ENCODE results near the gene RAC3.

The RAC3 gene

GRCh38 chr17:82028246-82028645, 3.2 kb upstream of the RAC3 start:
- no peak for DNase-seq (ENCODE audit: low read depth)
- TF ChIP-seq, protein P1, sequence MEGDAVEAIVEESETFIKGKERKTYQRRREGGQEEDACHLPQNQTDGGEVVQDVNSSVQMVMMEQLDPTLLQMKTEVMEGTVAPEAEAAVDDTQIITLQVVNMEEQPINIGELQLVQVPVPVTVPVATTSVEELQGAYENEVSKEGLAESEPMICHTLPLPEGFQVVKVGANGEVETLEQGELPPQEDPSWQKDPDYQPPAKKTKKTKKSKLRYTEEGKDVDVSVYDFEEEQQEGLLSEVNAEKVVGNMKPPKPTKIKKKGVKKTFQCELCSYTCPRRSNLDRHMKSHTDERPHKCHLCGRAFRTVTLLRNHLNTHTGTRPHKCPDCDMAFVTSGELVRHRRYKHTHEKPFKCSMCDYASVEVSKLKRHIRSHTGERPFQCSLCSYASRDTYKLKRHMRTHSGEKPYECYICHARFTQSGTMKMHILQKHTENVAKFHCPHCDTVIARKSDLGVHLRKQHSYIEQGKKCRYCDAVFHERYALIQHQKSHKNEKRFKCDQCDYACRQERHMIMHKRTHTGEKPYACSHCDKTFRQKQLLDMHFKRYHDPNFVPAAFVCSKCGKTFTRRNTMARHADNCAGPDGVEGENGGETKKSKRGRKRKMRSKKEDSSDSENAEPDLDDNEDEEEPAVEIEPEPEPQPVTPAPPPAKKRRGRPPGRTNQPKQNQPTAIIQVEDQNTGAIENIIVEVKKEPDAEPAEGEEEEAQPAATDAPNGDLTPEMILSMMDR (conservative IDR thresholded peaks at IDR 0.05; ENCODE audit: low read depth, low read length), result no peak

DNA sequence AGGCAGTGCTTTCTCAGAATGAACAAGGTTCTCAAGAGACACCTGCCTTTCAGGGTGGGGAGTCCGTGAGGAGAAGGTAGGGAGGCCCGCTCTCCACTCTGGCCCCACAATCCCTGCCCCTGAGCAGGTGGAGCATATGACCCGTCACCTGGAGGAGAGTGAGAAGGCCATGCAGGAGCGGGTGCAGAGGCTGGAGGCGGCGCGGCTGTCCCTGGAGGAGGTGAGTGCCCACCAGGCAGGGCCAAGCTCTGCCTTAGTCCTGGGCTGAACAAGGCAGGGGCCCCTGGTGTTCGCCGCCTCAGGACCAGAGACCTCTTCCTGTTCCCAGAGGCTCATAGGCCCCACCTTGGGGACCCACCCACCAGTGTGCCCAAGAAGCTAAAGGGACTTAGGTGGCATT, 2.5 kb upstream of the RAC3 start:
- DNase-seq (ENCODE audit: low read depth), result no peak
- TF ChIP-seq, protein P1 (conservative IDR thresholded peaks at IDR 0.05; ENCODE audit: low read depth, low read length), result no peak
- no peak overlapping the region for H3K4me3 ChIP-seq (ENCODE audit: low read length)

More at GRCh38 chr17:82028246-82028645, 3.2 kb upstream of the RAC3 start:
- H3K4me3 ChIP-seq (ENCODE audit: low read length), result no peak overlapping the region

DNA sequence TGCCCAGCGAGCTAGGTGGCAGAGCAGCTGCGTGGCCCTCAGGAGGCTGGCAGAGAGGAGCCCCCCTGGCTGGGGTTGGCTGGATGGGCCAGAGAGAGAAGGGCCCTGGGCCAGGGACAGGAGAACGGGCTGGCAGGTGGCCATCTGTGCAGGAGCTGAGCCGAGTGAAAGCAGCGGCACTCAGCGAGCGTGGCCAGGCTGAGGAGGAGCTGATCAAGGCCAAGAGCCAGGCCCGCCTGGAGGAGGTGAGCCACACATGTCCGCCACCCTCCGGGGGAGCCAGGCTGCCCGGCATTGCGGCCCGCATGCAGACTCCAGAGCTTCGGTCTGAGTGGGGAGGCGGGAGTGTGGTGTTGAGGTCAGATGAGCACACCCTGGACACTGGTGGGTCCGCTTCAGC, 2.1 kb upstream of the RAC3 start:
- TF ChIP-seq, protein P1 (conservative IDR thresholded peaks at IDR 0.05; ENCODE audit: low read depth, low read length), result no peak
- no peak overlapping the region for H3K4me3 ChIP-seq (ENCODE audit: low read length)

DNA sequence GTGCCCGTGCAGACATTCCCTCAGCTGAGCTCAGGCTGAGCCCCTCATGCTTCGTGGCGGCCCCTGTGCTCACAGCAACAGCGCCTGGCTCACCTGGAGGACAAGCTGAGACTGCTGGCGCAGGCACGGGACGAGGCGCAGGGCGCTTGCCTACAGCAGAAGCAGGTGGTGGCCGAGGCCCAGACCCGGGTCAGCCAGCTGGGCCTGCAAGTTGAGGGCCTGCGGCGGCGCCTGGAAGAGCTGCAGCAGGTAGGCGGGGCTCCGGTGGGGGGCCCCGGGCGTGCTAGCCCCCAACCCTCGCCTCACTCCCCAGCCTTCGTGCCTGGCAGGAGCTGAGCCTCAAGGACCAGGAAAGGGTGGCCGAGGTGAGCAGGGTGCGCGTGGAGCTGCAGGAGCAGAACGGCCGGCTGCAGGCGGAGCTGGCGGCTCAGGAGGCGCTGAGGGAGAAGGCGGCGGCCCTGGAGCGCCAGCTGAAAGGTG, 1.4 kb upstream of the RAC3 start:
- TF ChIP-seq, protein P1 (conservative IDR thresholded peaks at IDR 0.05; ENCODE audit: low read depth, low read length), result no peak
- no peak overlapping the region for H3K4me3 ChIP-seq (ENCODE audit: low read length)
- no peak for DNase-seq (ENCODE audit: low read depth)

More for the DNA sequence above, 2.1 kb upstream of the RAC3 start:
- DNase-seq (ENCODE audit: low read depth), result no peak

DNA sequence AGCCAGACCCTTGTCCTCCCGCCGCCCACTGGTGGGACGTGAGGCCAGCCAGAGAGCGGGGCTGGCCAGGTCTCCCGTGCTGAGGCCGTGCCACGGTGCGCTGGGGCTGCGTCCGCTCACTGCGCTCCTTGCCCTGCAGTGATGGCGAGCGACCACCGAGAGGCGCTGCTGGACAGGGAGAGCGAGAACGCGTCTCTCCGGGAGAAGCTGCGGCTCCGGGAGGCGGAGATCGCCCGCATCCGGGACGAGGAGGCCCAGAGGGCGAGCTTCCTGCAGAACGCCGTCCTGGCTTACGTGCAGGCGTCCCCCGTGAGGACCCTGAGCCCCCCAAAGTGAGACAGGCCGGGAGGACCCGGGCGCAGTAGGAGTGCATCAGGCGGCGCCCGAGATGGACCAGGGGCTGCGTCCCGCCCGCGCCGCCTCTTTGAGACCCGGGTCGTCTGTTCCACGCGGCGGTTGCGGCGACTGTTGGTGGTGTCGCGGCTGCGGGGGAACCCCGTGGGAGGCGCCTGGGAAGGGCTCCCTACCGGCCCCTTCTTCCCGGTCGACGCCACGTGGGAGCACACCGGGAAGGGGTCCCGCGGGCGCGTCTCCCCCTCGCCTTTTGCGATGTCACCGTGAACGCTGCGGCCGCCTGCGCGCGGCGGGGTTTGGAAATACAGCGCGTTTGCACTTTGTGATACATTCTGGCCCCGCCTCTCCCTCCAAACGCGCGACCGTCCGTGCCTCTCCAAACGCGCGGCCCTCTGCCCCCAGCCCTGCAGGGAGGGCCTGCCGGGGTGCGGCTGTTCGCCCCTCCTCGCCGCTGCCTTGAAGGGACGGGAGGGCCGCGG, 792 bp upstream of the RAC3 start:
- DNase-seq (ENCODE audit: low read depth), result peak; percentile 34
- peak overlapping the region; percentile 49 for H3K4me3 ChIP-seq (ENCODE audit: low read length)
- TF ChIP-seq, protein P1 (conservative IDR thresholded peaks at IDR 0.05; ENCODE audit: low read depth, low read length), result peak; percentile 67

- no peak for DNase-seq (ENCODE audit: low read depth)
- peak overlapping the region; percentile 50 for H3K4me3 ChIP-seq (ENCODE audit: low read length)
- TF ChIP-seq, protein P1 (conservative IDR thresholded peaks at IDR 0.05; ENCODE audit: low read depth, low read length), result no peak
These were observed 578 bp downstream of the RAC3 start for GRCh38 chr17:82031885-82032627.

Data from retinal pigment epithelial cell (primary cell).